ENCODE data around the gene CAPSL. TPM values are rescaled to one million over a fixed set of nuclear protein-coding genes. Genes with fewer than 3 reads are reported as not detected.

The CAPSL gene
- total and polyA plus RNA-seq, 2 donors (not counting 3 experiments of a cell fraction or from before 2014, with no cell fraction given) = not detected

DNA sequence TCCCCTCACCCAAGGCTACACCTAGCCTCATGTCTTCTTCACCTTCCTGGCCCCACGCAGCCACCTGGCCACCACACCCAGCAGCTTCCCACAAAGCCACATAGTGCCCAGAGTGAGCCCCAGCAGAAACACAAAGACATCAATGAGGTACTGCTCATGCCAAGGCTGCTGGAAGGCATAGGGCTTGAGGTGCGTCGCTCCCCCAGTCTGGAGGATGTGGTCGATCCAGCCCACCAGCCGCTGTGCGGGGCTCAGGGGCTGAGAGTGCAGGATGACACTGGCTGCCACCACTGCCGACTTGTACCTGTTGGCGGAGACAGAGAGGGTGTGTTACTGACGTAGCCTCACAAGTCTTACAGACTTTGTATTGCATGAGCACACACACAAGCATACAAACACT, 15.8 kb upstream of the CAPSL start:
- CTCF ChIA-PET = no interaction called here
- H3K79me2 ChIP-seq (ENCODE audit: control insufficient read depth, insufficient read depth, low read length) = no peaks in the 10 kb centered on the region
- no peak overlapping the region for H2AFZ ChIP-seq (ENCODE audit: low read depth, low read length)
- H3K9me3 ChIP-seq (replicated peaks; ENCODE audit: control insufficient read depth, insufficient read depth, low read length) = no peaks in the 10 kb centered on the region
- H3K27me3 ChIP-seq (ENCODE audit: control insufficient read depth in 2 of 2, insufficient read depth in 2 of 2, low read length in 2 of 2) = peaks cover 0 to 3% of the 10 kb centered on the region in 2 experiments
- no peaks in the 10 kb centered on the region for H4K20me1 ChIP-seq (replicated peaks; ENCODE audit: control insufficient read depth, extremely low read depth, insufficient read depth, low read length)
- H3K27ac ChIP-seq (ENCODE audit: insufficient read depth, low read depth, low read length) = no peak overlapping the region
- H3K9me1 ChIP-seq (replicated peaks; ENCODE audit: control insufficient read depth, extremely low read depth, insufficient read depth, low read length) = no peaks in the 10 kb centered on the region
- TF ChIP-seq, protein P1, sequence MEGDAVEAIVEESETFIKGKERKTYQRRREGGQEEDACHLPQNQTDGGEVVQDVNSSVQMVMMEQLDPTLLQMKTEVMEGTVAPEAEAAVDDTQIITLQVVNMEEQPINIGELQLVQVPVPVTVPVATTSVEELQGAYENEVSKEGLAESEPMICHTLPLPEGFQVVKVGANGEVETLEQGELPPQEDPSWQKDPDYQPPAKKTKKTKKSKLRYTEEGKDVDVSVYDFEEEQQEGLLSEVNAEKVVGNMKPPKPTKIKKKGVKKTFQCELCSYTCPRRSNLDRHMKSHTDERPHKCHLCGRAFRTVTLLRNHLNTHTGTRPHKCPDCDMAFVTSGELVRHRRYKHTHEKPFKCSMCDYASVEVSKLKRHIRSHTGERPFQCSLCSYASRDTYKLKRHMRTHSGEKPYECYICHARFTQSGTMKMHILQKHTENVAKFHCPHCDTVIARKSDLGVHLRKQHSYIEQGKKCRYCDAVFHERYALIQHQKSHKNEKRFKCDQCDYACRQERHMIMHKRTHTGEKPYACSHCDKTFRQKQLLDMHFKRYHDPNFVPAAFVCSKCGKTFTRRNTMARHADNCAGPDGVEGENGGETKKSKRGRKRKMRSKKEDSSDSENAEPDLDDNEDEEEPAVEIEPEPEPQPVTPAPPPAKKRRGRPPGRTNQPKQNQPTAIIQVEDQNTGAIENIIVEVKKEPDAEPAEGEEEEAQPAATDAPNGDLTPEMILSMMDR (IDR thresholded peaks at IDR 0.05; ENCODE audit: extremely low read depth in 1 of 2, insufficient read depth in 1 of 2, low read depth in 1 of 2, low read length in 2 of 2) = no peak
- TF ChIP-seq POLR2AphosphoS5 (IDR thresholded peaks at IDR 0.05; ENCODE audit: insufficient read depth, low read depth, low read length) = no peak
- TF ChIP-seq FOS (IDR thresholded peaks at IDR 0.05; ENCODE audit: borderline replicate concordance, insufficient read depth, low read length) = no peak
- TF ChIP-seq GATA2 (IDR thresholded peaks at IDR 0.05; ENCODE audit: insufficient read depth, insufficient read length, low read depth, low read length) = no peak
- no peak for TF ChIP-seq POLR2A (IDR thresholded peaks at IDR 0.05; ENCODE audit: low read depth, low read length)
- no peak for TF ChIP-seq EZH2 (IDR thresholded peaks at IDR 0.05; ENCODE audit: borderline replicate concordance, low read depth, low read length, severe bottlenecking)
- TF ChIP-seq MYC (IDR thresholded peaks at IDR 0.05; ENCODE audit: low read depth, low read length) = no peak
- TF ChIP-seq JUN (IDR thresholded peaks at IDR 0.05; ENCODE audit: borderline replicate concordance, insufficient read depth, insufficient read length, low read depth) = no peak
- TF ChIP-seq, protein P2, sequence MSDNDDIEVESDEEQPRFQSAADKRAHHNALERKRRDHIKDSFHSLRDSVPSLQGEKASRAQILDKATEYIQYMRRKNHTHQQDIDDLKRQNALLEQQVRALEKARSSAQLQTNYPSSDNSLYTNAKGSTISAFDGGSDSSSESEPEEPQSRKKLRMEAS (IDR thresholded peaks at IDR 0.05; ENCODE audit: insufficient read depth, insufficient read length) = no peak
- BruUV-seq (replicated peaks) = no TSS peak
- DNase-seq (ENCODE audit: low read depth, low spot score) (no peak), FAIRE-seq (no peak)
- POLR2A ChIA-PET = no interaction called here
- dilution Hi-C loops (cut with MboI; ENCODE audit: extremely low pct_ligation_motif_present, low sequenced_read_pairs) = no loop called here
- no peak overlapping the region for H3K4me2 ChIP-seq (ENCODE audit: insufficient read depth, low read length)
- H3K4me3 ChIP-seq (replicated peaks in 1 of 3; ENCODE audit: insufficient read depth in 1 of 3, low read depth in 1 of 3, low read length in 3 of 3) = no peak overlapping the region
- intact Hi-C loops (cut with micrococcal nuclease) = no loop called here
- no peaks in the 10 kb centered on the region for H3K36me3 ChIP-seq (ENCODE audit: control insufficient read depth in 2 of 2, extremely low read depth in 1 of 2, insufficient read depth in 2 of 2, low read length in 2 of 2)
- no peak overlapping the region for H3K9ac ChIP-seq (replicated peaks; ENCODE audit: extremely low read depth, insufficient read depth, low read length)
- H3K4me1 ChIP-seq (ENCODE audit: control insufficient read depth, extremely low read depth, insufficient read depth, low read length) = no peaks in the 10 kb centered on the region

Measured in endothelial cell of umbilical vein (primary cell).